GM18951 (cell line): ENCODE measurements around the gene RGS8.
"Not testable (repeated sequence)": the region's sequence is repeated elsewhere in the genome, so short reads cannot be mapped to it uniquely, and the experiment has no call there.

Experiments used
- POLR2A ChIP-seq: IDR thresholded peaks from 4 replicates; pipeline ENCODE4 v1.6.1; 2011; ENCODE audit warnings: mild to moderate bottlenecking; ENCODE audit not compliant: insufficient read length, insufficient read depth; ENCODE audit errors: extremely low read depth
- in situ Hi-C: fragments of 300-500 bp; cut with MboI; formaldehyde crosslinking; loops from one replicate; pipeline ENCODE4 v1.12.0; 2022; ENCODE audit warnings: low sequenced_read_pairs, mixed read lengths, inconsistent platforms; ENCODE audit not compliant: unreplicated experiment

The RGS8 gene

DNA sequence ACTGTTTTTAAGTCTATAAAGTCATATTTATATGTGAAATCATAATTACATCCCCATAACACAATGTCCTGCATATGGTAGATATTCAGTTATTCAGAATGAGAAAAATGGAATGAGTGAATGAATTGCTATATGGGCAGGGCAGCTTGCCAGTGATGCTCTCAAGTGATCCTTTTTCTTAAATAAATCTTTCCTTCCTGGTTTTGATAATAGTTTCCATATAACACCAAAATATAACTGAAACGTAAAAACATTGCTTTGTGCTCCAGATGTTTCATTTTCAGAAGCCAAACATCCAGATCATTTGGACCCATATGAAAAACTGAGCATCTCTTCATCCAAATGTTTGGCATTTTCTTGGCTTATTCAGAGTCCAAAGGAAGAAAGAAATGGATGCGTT lies 30.2 kb upstream of the RGS8 start:
- in situ Hi-C loops, result no loop called here
- TF ChIP-seq POLR2A, result no peak

DNA sequence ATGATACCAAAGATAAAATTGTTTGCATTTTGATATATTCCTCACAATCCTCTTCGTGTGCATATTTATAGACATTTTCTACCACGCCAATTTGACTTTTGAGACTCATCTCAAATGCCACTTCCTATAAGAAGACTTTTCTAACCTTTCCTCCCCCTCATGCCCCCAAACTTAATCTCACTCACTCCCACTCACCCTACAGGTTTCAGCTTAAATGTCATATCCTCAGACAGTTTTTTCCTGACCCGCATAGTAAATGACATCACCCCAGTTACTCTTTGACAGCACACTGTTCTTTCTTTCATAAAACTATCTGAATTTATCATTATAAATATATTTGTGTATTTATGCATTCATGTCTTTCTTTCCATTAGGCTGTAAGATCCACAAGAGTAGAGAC lies 29.6 kb upstream of the RGS8 start:
- no peak for TF ChIP-seq POLR2A

DNA sequence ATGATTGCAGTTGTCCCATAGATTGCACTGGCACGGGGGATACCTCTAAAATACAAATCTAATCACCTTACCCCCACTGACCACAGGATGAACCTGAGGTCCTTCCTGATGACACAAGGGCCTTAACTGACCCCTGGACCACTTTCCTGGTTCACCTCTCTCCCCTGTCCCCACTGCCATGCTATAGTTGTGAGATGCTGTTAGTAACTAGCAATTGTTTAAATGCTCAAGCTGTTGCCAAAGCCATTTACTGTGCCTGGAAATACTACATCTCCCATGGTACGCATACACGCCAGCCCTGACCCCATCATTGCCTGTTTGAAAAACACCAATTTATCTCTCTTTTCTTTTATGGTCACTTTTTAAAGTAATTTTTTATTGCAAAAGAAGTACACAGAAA lies 29.1 kb upstream of the RGS8 start:
- in situ Hi-C loops, result no loop called here
- no peak for TF ChIP-seq POLR2A

More for the DNA sequence above, 29.6 kb upstream of the RGS8 start:
- in situ Hi-C loops, result no loop called here

DNA sequence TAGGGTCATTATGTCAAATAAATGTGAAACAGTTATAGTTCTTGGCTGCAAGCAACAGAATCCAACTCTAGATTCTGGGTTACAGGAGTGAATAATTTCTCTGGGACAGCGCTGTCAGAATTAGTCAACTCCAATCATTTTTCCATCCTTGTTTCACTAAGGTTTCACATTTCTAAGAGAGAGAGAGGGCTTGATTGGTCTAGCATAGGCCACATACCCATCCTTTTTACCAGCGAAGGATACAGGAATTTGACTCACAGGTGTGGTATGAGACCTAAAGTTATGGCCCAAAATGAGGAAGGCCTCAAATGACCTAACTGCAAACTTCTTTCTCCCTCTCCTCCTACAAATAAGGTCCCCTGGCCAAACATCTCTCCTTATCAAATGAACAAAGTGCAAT lies 25.5 kb upstream of the RGS8 start:
- no peak for TF ChIP-seq POLR2A
- in situ Hi-C loops, result no loop called here

DNA sequence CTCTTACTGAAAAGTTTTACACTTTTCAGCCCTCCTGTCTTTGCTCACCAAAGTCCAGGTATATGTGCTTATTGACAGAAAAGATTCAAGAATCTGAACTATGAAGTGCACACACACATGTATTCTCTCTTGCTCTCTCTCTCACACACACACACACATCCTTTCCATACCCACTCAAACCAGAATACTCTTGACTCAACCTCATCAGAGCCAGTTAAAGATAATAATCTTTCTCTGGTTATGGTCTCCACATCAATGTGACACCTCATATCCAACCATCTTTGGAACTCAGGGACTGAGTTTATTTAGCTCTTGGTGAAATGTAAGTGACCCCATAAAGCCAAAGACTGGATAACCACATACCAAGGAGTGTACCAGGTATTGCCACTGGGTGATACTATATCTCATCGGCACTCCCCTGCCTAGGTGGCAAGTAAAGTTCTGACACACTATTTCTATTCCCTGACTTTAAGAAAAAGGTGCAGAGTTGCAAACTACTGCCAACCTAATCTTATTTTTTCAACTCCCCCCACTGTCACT lies 24.9 kb upstream of the RGS8 start:
- TF ChIP-seq POLR2A, result no peak
- in situ Hi-C loops, result no loop called here

DNA sequence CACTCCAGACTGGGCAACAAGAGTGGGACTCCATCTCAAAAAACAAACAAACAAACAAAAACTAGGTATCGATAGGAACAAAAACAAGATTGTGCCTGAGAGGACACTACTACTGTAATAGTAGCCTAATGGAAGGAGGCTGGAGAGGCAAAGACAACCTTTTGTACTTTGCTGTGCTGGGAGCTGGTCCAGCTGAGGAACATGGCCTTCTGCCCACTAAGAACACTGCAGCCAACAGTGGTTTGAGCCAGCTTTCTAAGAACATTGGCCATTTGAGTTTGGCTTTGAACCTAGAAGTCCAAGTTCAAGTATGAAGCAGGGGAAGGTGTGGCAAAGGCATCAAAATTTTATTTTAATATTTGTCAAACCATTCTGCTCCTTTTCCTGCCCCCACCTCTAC lies 22.7 kb upstream of the RGS8 start:
- in situ Hi-C loops, result no loop called here
- no peak for TF ChIP-seq POLR2A

DNA sequence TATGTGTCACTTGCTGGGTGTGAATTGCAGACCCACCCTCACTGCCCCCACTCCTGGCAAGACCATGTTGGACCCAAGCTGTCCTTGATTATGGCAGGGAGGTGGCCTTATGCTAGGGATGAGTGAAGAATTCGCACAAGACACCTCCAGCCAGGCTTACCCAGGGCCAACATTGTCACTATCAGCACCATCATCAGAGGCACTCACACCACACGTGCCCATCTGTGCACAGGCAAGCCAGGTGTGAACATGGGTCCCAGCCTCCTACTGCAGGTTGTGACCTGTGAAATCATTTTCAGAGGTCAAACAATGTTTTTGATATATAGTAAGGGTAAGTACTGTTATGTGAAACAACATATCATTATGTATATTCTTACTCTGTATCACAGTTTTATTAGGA lies 20.3 kb upstream of the RGS8 start:
- TF ChIP-seq POLR2A, result no peak
- in situ Hi-C loops, result no loop called here

DNA sequence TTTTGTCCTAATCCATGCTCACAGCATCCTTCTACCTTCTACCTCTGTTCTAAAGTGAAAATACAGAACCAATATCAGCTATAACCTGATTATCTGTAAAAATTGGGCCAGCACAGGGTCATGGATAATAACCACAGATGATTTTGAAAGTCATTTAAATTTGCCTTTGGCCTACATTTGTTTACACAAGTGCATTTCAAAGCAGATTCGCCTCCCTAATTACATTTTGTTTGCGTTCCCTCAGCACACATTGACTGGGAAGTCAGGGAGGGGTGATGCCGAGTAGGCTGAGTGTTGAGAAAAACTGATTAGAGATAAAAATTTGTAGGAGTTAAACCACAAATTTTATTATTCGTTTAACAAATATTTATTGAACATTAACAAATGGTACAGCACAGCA lies 19.2 kb upstream of the RGS8 start:
- no peak for TF ChIP-seq POLR2A

DNA sequence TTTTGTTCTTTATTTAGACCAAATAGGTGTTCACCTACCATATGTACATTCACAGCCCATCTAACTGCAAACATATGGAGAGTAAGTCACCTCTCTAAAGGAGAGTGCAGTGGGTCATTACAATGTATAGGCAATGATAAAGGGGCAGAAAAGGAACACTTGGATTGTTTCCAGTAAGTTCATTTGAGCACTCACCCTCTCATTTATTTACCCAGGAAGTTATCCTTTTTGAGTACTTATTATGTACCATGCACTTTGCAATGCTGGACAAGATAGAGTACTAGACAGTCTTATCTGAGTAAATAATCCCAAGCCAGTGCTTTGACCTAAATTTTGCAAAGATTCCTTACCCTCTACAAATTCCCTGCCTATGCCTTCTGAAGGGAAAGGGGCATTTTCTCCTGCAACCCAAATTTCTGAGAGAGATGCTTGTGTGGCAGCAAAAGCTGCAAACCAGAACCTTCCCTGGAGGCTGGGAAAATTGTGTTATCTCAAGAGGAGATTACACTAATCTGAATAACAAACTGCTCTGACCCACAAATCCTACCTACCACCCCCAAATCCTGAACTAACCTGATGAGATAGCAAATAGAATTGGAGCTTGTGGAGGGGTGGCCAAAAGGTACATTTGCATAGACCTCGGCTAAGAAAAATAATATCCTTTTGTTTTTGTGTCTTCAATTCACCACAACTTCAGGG lies 18.6 kb upstream of the RGS8 start:
- TF ChIP-seq POLR2A, result no peak
- in situ Hi-C loops, result no loop called here

More for the DNA sequence above, 19.2 kb upstream of the RGS8 start:
- in situ Hi-C loops, result no loop called here

DNA sequence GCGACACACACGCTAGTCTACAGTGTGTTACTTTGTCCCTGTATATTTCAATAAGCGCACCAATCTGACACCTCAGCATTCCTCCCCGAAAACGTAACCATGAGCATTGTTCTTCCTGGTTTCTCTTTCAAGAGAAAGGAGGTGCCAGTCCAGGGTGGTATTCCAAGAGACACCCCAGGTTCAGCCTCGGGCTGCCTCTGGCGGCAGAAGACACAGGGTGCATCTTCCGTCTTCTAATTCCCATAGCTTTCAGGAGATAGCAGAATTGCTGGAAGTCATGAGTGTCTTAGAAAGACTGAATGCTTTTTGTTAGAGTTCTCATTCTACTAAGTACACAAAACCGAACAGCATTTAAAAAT lies 15.9 kb upstream of the RGS8 start:
- TF ChIP-seq POLR2A, result no peak
- in situ Hi-C loops, result no loop called here

DNA sequence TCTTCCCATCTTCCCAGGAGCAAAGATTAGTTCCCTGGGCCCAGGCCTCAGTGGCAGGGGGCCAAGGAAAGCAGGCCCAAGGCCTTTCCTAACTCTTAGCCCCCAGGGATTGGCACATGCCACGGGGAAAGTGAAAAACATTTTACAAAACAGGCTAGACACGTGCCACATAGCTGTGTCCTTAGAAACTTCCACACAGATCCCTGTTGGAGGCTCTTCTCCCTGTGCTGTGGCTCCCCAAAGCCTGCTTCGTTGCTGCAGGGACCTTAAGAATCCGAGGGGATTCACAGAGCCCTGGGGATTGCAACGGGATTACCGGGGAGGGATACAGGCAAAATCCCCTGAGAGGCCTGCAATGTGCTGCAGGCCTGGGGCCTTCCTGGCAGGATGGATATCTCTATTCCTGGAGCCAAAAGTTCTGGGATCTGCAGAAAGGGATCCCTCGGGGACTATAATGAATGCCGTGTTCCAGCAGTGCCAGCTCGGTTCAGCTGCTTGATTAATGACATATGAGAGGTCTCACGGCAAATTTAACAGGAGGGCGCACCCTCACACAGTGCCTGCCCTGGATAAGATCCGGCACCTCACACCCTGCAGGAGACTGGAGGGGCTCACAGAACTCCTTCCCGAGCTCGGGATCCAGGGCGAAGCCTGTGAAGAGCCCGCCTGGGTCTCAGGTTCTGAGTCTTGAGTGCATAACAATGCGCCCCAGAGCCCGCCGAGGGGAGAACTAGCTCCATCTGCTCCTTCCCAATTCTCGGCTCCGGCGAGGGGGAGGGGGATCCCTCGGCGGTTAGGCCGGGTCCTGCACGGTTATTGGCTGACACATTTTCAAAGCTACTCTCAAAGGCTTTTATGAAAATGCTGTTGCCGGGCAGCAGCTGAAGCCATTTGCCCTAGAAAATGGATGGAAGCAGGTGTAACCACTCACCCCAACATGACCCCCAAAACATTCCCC lies 15.3 kb upstream of the RGS8 start:
- in situ Hi-C loops, result no loop called here
- no peak for TF ChIP-seq POLR2A

DNA sequence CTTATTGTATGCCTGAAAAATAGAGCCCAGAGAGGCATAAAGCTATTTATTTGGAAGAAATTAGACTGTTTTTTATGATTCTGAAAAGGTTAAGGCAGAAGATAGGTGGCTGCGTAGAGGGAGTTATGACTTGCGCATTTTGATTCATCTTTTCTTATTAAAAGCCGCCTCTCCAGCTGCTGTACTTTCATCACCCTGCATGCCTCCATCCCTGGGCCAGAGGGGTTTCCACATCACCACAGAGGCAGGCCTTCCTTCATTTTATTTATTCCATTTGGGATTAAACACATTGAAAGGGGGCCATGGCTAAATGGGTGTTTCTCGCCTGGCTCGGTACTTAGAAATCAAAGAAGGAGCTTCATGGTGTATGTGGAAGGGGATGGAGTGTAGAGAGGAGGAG lies 14.6 kb upstream of the RGS8 start:
- in situ Hi-C loops, result no loop called here
- no peak for TF ChIP-seq POLR2A

DNA sequence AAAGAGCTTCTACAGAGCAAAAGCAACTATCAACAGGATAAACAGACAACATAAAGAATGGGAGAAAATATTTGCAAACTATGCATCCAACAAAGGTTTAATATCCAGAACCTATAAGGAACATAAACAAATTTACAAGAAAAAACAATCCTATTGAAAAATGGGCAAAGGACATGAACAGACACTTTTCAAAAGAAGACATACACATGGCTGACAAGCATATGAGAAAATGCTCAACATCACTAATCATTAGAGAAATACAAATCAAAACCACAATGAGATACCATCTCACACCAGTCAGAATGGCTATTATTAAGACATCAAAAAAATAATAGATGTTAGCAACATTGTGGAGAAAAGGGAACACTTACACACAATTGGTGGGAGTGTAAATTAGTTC lies 8.8 kb upstream of the RGS8 start:
- in situ Hi-C loops, result not testable (repeated sequence)
